Purkinje cell (primary cell): ENCODE results near the gene POC1B. TPM values are rescaled to one million over a fixed set of nuclear protein-coding genes. Genes with fewer than 3 reads are reported as not detected.

ENCODE experiments used
- polyA plus RNA-seq: library from polyadenylated mRNA; unstranded; fragments of >200 nt; fragmentation: Nextera tagmentation; gene quantifications from 2 replicates; pipeline ENCODE4 v1.2.1, GENCODE V29; 2014

POC1B gene
- polyA plus RNA-seq, result 5.1 and 9.4 TPM in 2 replicates

DNA sequence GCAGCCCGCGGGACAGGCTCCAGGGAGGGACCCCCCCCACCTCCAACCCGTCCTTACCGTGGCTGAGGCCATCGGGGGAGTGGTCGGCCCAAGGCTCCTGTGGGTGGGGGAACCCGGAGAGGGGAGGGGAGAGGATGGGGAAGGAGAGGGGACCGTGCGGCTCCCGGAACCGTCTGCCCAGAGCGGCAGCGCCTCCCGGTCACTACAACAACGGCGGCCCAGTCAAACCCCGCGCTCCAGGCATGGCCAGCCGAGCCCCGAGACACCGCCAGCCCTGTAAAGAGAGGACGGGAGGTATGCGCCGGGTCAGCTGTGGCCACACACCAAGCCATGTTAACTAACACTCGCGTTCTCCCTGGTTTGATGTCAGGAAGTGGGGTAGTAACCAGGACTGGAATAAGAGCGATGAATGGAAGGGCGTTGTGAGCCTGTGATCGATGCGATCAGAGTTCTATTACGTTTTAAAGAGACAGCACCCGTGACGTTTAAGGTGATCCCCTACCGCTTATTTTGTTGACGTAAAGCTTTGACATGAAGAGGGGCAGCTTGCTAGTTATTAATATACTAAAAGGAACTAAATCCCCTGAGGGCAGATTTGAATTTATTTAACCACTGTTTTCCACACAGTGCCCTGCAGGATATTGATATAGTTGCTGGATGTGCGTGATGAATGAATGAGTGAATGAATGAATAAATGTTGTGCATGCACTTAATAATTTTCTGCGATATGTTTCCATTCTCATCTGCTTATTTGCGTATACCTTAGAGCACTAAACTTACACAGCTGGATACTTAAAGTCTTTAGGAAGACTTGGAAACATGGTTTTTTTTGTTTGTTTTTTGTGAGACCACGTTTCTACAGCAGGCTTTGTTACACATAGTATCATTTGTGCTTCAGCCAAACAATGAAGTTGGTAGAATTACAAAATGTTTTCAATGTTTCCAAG, at the start of gene POC1B:
Gene POC1B (minus strand): TSS at position 224 of the 947 bp plus-strand sequence. CDS start 152 bp downstream, at position 72.

DNA sequence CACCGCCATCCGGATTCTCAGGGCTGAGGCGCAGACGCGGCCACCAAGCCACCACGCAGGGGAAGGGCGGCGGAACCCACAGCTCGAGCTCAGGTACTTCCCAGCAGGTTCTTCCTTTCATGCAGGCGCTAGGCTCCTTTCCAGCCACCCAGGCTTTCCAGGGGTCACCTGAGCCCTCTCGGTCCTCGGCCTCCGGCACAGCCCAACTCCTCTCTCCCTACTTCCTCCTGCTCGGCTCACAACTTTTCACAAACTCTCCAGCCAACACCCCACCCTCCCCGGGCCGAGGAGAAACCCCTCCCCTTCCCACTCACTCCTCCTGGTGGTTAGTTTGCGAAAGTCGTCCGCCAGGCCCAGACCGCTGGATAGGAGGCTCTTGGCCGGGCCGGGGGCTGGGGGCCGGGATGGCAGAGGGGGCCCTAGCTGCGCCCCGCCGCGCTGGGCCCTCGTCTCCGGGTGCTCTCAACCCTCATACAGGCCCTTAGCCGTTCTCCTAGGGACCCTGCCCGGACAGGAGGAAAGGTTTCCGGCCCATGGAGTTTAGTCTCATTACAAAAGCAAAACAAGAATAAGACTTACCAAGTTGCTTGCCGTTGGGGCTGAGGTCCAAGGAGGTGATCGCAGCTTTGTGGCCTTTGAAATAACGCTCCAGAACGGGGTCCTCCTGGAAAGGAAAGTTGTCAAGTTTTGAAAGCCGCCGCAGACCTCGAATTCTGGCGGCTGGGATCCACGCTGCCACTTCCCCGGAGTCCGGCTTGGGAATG, 1.1 kb downstream of the POC1B start, which contains the start of gene GALNT4:
Gene GALNT4 (minus strand): TSS at position 256 of the 764 bp plus-strand sequence. CDS start 247 bp downstream, at position 9.

Other genes starting within 250 kb of the POC1B start
- gene DUSP6, start 173.5 kb downstream of the POC1B start, polyA plus RNA-seq, result 2.0 and 10.1 TPM in 2 replicates
- gene GALNT4, start 1.3 kb downstream of the POC1B start, polyA plus RNA-seq, result 0.08 and 0.50 TPM in 2 replicates
- gene ATP2B1, start 182.8 kb upstream of the POC1B start, polyA plus RNA-seq, result 31.9 and 94.9 TPM in 2 replicates